VCaP (cell line): ENCODE results near the gene PPP6R1.
A peak's percentile ranks its signal among the peaks of the same experiment; 100 is the strongest.

ENCODE experiments used
- H3K27ac ChIP-seq: fragments of 450-650 bp; 2 replicates; pipeline ENCODE4 v1.5.1; 2017
- CTCF ChIP-seq: fragments of 450-650 bp; conservative IDR thresholded peaks from 2 replicates; pipeline ENCODE4 v1.5.1; 2017; ENCODE audit warnings: mild to moderate bottlenecking, moderate library complexity

Gene PPP6R1

GRCh38 chr19:55304279-55304978 is 45.6 kb upstream of the PPP6R1 start:
- TF ChIP-seq CTCF: no peak
- H3K27ac ChIP-seq: no peak overlapping the region

- H3K27ac ChIP-seq: no peak overlapping the region
- TF ChIP-seq CTCF: no peak
These were observed 44.7 kb upstream of the PPP6R1 start for GRCh38 chr19:55303477-55303876.

GRCh38 chr19:55302318-55302703 is 43.5 kb upstream of the PPP6R1 start:
- peak overlapping the region; percentile 70; the same call in 1 of the 2 replicates for H3K27ac ChIP-seq
- no peak for TF ChIP-seq CTCF

GRCh38 chr19:55301459-55302317 is 42.9 kb upstream of the PPP6R1 start:
- H3K27ac ChIP-seq: peak overlapping the region; percentile 70; the same call in 1 of the 2 replicates
- peak; percentile 97 for TF ChIP-seq CTCF

GRCh38 chr19:55300886-55301458 is 42.2 kb upstream of the PPP6R1 start:
- H3K27ac ChIP-seq: peak overlapping the region; percentile 70; the same call in 1 of the 2 replicates

GRCh38 chr19:55299991-55300390 is 41.2 kb upstream of the PPP6R1 start:
- H3K27ac ChIP-seq: no peak overlapping the region
- TF ChIP-seq CTCF: no peak

More at GRCh38 chr19:55300886-55301458, 42.2 kb upstream of the PPP6R1 start:
- TF ChIP-seq CTCF: no peak

- no peak for TF ChIP-seq CTCF
- H3K27ac ChIP-seq: no peak overlapping the region
These were observed 38.5 kb upstream of the PPP6R1 start for GRCh38 chr19:55297267-55297666.
